A549 (cell line): ENCODE results near the gene SS18L1.

Experiments used
- CHD2 ChIP-seq: fragments of 150-350 bp; IDR thresholded peaks from 2 replicates; pipeline ENCODE4 v1.6.1; 2014; ENCODE audit warnings: low read length; ENCODE audit not compliant: partially characterized antibody
- ESRRA ChIP-seq: fragments of 150-350 bp; IDR thresholded peaks from 2 replicates; pipeline ENCODE4 v1.6.1; 2014; ENCODE audit warnings: mild to moderate bottlenecking, low read length, borderline replicate concordance
- SMC3 ChIP-seq: fragments of >200 bp; sonication (Bioruptor Twin); formaldehyde crosslinking; IDR thresholded peaks from 3 replicates; pipeline ENCODE4 v1.6.1; 2018; ENCODE audit warnings: inconsistent platforms

DNA sequence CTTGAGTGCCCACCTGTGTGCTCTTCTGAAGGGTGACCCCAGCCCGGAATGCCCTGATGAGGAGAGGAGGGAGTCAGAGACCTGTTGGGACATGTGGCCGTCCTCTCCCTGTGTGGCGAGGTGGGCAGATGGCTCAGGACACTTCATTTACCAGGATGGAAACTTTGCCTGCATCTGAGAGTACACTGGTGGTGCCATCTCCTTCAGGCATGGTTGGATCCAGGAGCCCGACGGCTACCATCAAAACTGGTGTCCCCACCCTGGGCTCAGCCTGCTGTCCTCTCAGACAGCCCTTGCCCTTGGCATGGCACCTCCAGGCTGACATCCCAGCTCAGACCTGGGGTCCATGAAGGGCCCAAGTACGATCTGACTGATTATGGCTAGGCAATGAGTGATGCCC is 87.7 kb downstream of the SS18L1 start:
- TF ChIP-seq ESRRA, result no peak
- no peak for TF ChIP-seq SMC3
- TF ChIP-seq CHD2, result no peak
